SU-DHL-6 (cell line): ENCODE data around the gene C1orf232.
A peak's percentile ranks its signal among the peaks of the same experiment; 100 is the strongest.

Experiments used
- H2AFZ ChIP-seq: fragments of 200-600 bp; sonication (generic); 2 replicates; pipeline ENCODE4 v1.6.1; 2014; ENCODE audit warnings: low read depth, mild to moderate bottlenecking, moderate library complexity, mixed read lengths, antibody characterized with exemption, low read length; ENCODE audit not compliant: severe bottlenecking
- H3F3A ChIP-seq: fragments of 200-600 bp; shearing (Covaris generic); 2 replicates; pipeline ENCODE4 v1.6.0; 2016; ENCODE audit warnings: antibody characterized with exemption, mild to moderate bottlenecking; ENCODE audit not compliant: insufficient read depth
- H3K27ac ChIP-seq: fragments of 200-600 bp; sonication (generic); 2 replicates; pipeline ENCODE4 v1.5.1; 2016; ENCODE audit warnings: low read depth, mild to moderate bottlenecking, low read length, moderate library complexity, mixed read lengths
- H3K27me3 ChIP-seq: fragments of 200-600 bp; sonication (generic), shearing (Covaris generic); 2 replicates; pipeline ENCODE4 v1.6.0; 2014; ENCODE audit warnings: mild to moderate bottlenecking, low read length
- H3K36me3 ChIP-seq: fragments of 200-600 bp; sonication (generic); 2 replicates; pipeline ENCODE4 v1.6.1; 2014; ENCODE audit warnings: mild to moderate bottlenecking, low read length, mixed read lengths
- H3K4me2 ChIP-seq: fragments of 300-600, 200-600 bp; shearing (Covaris generic), sonication (generic); 2 replicates; pipeline ENCODE4 v1.6.0; 2014; ENCODE audit warnings: low read length, low read depth, mild to moderate bottlenecking; ENCODE audit not compliant: poor library complexity, severe bottlenecking
- H3K4me3 ChIP-seq: fragments of 200-600 bp; sonication (generic); 2 replicates; pipeline ENCODE4 v1.5.1; 2014; ENCODE audit warnings: antibody characterized with exemption, low read length, mild to moderate bottlenecking, mixed read lengths; ENCODE audit not compliant: insufficient read depth, poor library complexity, severe bottlenecking
- H3K79me2 ChIP-seq: fragments of 200-600 bp; sonication (generic); 2 replicates; pipeline ENCODE4 v1.6.1; 2014; ENCODE audit warnings: mild to moderate bottlenecking, low read length, moderate library complexity; ENCODE audit not compliant: insufficient read depth
- H3K9ac ChIP-seq: fragments of 200-600 bp; sonication (generic); 2 replicates; pipeline ENCODE4 v1.7.0; 2014; ENCODE audit warnings: mild to moderate bottlenecking, low read length
- H3K9me2 ChIP-seq: fragments of 200-600 bp; sonication (generic); replicated peaks from 2 replicates; pipeline ENCODE4 v1.6.1; 2014; ENCODE audit warnings: low read length; ENCODE audit not compliant: insufficient read depth
- H3K9me3 ChIP-seq: fragments of 200-600 bp; sonication (generic); 2 replicates; pipeline ENCODE4 v1.6.1; 2014; ENCODE audit warnings: low read length, mixed read lengths; ENCODE audit not compliant: insufficient read depth
- H4K20me1 ChIP-seq: fragments of 200-600 bp; sonication (generic); 2 replicates; pipeline ENCODE4 v1.6.1; 2014; ENCODE audit warnings: low read depth, mild to moderate bottlenecking, antibody characterized with exemption, low read length, moderate library complexity, mixed read lengths
- CTCF ChIP-seq: fragments of 200-600 bp; sonication (generic); IDR thresholded peaks from one replicate; pipeline ENCODE4 v1.5.1; 2017; ENCODE audit warnings: antibody characterized with exemption, mild to moderate bottlenecking, low read length, moderate library complexity; ENCODE audit not compliant: insufficient read depth, poor library complexity, severe bottlenecking
- EZH2phosphoT487 ChIP-seq: fragments of 200-600 bp; sonication (generic), shearing (Covaris generic); conservative IDR thresholded peaks from 2 replicates; pipeline ENCODE4 v1.6.1; 2018; ENCODE audit warnings: mild to moderate bottlenecking, antibody characterized with exemption, low read length, moderate library complexity, mixed read lengths

Gene C1orf232

GRCh38 chr1:26126321-26127084, 42.3 kb downstream of the C1orf232 start:
- TF ChIP-seq EZH2phosphoT487 = no peak
- no peak for TF ChIP-seq CTCF
- peak overlapping the region; percentile 13 for H3K9ac ChIP-seq

GRCh38 chr1:26125946-26126320, 42.8 kb downstream of the C1orf232 start:
- H3K9me2 ChIP-seq = no peaks in the 10 kb centered on the region
- peaks cover 24% of the 10 kb centered on the region for H3K36me3 ChIP-seq
- peak overlapping the region; percentile 60 for H3K4me2 ChIP-seq
- H2AFZ ChIP-seq = no peak overlapping the region
- H3K27ac ChIP-seq = peak overlapping the region; percentile 76
- peaks cover 14% of the 10 kb centered on the region for H3F3A ChIP-seq
- peak overlapping the region; percentile 13 for H3K9ac ChIP-seq
- H4K20me1 ChIP-seq = no peaks in the 10 kb centered on the region
- H3K79me2 ChIP-seq = no peaks in the 10 kb centered on the region
- no peaks in the 10 kb centered on the region for H3K9me3 ChIP-seq
- no peak for TF ChIP-seq EZH2phosphoT487
- TF ChIP-seq CTCF = no peak
- H3K4me3 ChIP-seq = no peak overlapping the region
- H3K27me3 ChIP-seq = no peaks in the 10 kb centered on the region

More at GRCh38 chr1:26126321-26127084, 42.3 kb downstream of the C1orf232 start:
- H3K4me2 ChIP-seq = peak overlapping the region; percentile 60
- no peaks in the 10 kb centered on the region for H3K9me2 ChIP-seq
- H3K27ac ChIP-seq = peak overlapping the region; percentile 76
- peaks cover 14% of the 10 kb centered on the region for H3F3A ChIP-seq
- no peak overlapping the region for H2AFZ ChIP-seq
- no peaks in the 10 kb centered on the region for H3K79me2 ChIP-seq
- no peak overlapping the region for H3K4me3 ChIP-seq
- no peaks in the 10 kb centered on the region for H3K9me3 ChIP-seq
- H3K27me3 ChIP-seq = no peaks in the 10 kb centered on the region
- H3K36me3 ChIP-seq = peaks cover 24% of the 10 kb centered on the region
- H4K20me1 ChIP-seq = no peaks in the 10 kb centered on the region

DNA sequence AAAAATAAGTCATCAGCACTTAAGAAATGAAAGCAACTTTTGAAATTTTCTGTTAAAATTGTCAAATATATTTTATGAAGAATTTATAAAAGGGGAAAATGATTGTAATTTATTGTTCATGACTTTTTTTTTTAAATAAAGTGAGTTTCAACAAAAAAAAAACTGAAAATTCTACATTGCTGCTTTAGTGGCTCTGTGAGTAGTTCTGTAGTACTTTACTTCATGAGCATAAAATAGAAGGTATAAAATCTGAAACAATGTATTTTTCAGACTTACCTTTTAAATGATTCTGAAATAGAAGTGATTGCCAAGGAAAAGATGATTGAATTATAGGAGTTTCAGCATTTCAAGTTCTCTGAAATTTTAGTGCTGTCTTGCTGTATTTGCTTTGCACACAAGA, 43.4 kb downstream of the C1orf232 start:
- peaks cover 24% of the 10 kb centered on the region for H3K36me3 ChIP-seq
- no peaks in the 10 kb centered on the region for H3K79me2 ChIP-seq
- H3K4me2 ChIP-seq = peak overlapping the region; percentile 60
- peaks cover 14% of the 10 kb centered on the region for H3F3A ChIP-seq
- no peak overlapping the region for H3K9ac ChIP-seq
- no peaks in the 10 kb centered on the region for H4K20me1 ChIP-seq
- H2AFZ ChIP-seq = no peak overlapping the region
- H3K27me3 ChIP-seq = no peaks in the 10 kb centered on the region
- H3K4me3 ChIP-seq = no peak overlapping the region
- no peak for TF ChIP-seq EZH2phosphoT487
- TF ChIP-seq CTCF = no peak
- no peaks in the 10 kb centered on the region for H3K9me2 ChIP-seq
- H3K27ac ChIP-seq = peak overlapping the region; percentile 76
- H3K9me3 ChIP-seq = no peaks in the 10 kb centered on the region
